Inflammatory macrophage treated with lipopolysaccharide for 1 hour (primary cell): ENCODE data around the gene CDH4.

Experiments
- DNase-seq, 2 donors: peaks; one replicate each; pipeline ENCODE4 v3.0.0-alpha.2; 2020 to 2022

Gene CDH4

GRCh38 chr20:61640131-61640870 is 388.2 kb downstream of the CDH4 start:
- no peak for DNase-seq

- no peak for DNase-seq
Observed at GRCh38 chr20:61640871-61641245, 388.8 kb downstream of the CDH4 start.

GRCh38 chr20:61643656-61644377 is 391.8 kb downstream of the CDH4 start:
- no peak for DNase-seq

- no peak for DNase-seq
Observed at GRCh38 chr20:61644378-61645076, 392.5 kb downstream of the CDH4 start.

GRCh38 chr20:61645732-61646131 is 393.7 kb downstream of the CDH4 start:
- no peak for DNase-seq

- DNase-seq: no peak
Observed at GRCh38 chr20:61646453-61646852, 394.4 kb downstream of the CDH4 start.

GRCh38 chr20:61646986-61647385 is 394.9 kb downstream of the CDH4 start:
- no peak for DNase-seq

GRCh38 chr20:61647702-61648101 is 395.6 kb downstream of the CDH4 start:
- no peak for DNase-seq

- no peak for DNase-seq
Observed at GRCh38 chr20:61649105-61649859, 397.2 kb downstream of the CDH4 start.

- no peak for DNase-seq
Observed at GRCh38 chr20:61649860-61650162, 397.8 kb downstream of the CDH4 start.

GRCh38 chr20:61650912-61651733 is 399.1 kb downstream of the CDH4 start:
- DNase-seq: no peak

- no peak for DNase-seq
Observed at GRCh38 chr20:61652146-61652545, 400.1 kb downstream of the CDH4 start.

- no peak for DNase-seq
Observed at GRCh38 chr20:61654726-61655125, 402.7 kb downstream of the CDH4 start.

GRCh38 chr20:61655591-61655990 is 403.5 kb downstream of the CDH4 start:
- DNase-seq: no peak

GRCh38 chr20:61656198-61656597 is 404.1 kb downstream of the CDH4 start:
- no peak for DNase-seq

- DNase-seq: no peak
Observed at GRCh38 chr20:61657721-61658377, 405.8 kb downstream of the CDH4 start.

GRCh38 chr20:61658563-61658962 is 406.5 kb downstream of the CDH4 start:
- no peak for DNase-seq

- DNase-seq: no peak
Observed at GRCh38 chr20:61659246-61659993, 407.4 kb downstream of the CDH4 start.

GRCh38 chr20:61659994-61660346 is 407.9 kb downstream of the CDH4 start:
- no peak for DNase-seq

GRCh38 chr20:61660559-61660958 is 408.5 kb downstream of the CDH4 start:
- DNase-seq: no peak

GRCh38 chr20:61661025-61661424 is 409.0 kb downstream of the CDH4 start:
- no peak for DNase-seq
